Natural killer cell treated with Interleukin-12 subunit alpha and Interleukin-12 subunit beta and Interleukin-15 and Interleukin-18, amount 100 ng/mL, for 72 hours (primary cell): ENCODE results near the gene NEDD4L. TPM values are rescaled to one million over a fixed set of nuclear protein-coding genes. Genes with fewer than 3 reads are reported as not detected.

Experiments
- ATAC-seq, 2 donors: fragments of 150-1000 bp; cut with Tn5 transposase in 1 of 2; sonication (Bioruptor Pico), chemical (Tn5 transposase) in 1 of 2; 2 replicates each; pipeline ENCODE4 v1.10.0; 2021
- DNase-seq: peaks from one replicate; pipeline ENCODE4 v3.0.0; 2022; ENCODE audit warnings: low spot score
- H3K27ac Mint-ChIP-seq, 2 donors: 1 replicate in 1 of 2; 2 replicates in 1 of 2; pipeline ENCODE4 v1.8.0; 2022; ENCODE audit warnings: mixed read lengths in 2 of 2, mild to moderate bottlenecking in 1 of 2, moderate library complexity in 1 of 2
- H3K27me3 Mint-ChIP-seq, 2 donors: 1 replicate in 1 of 2; 2 replicates in 1 of 2; pipeline ENCODE4 v1.8.0; 2022; ENCODE audit warnings: mixed read lengths in 2 of 2
- H3K36me3 Mint-ChIP-seq: one replicate; pipeline ENCODE4 v1.8.0; 2022; ENCODE audit warnings: mixed read lengths
- H3K4me1 Mint-ChIP-seq, 2 donors: 1 replicate in 1 of 2; 2 replicates in 1 of 2; pipeline ENCODE4 v1.8.0; 2022; ENCODE audit warnings: low read depth in 2 of 2, mixed read lengths in 2 of 2, mild to moderate bottlenecking in 1 of 2
- H3K4me3 Mint-ChIP-seq: one replicate; pipeline ENCODE4 v1.8.0; 2022; ENCODE audit warnings: mixed read lengths
- H3K9me3 Mint-ChIP-seq: 2 replicates; pipeline ENCODE4 v1.8.0; 2022; ENCODE audit warnings: mixed read lengths
- total RNA-seq, 2 donors: library from RNA; stranded (reverse); gene quantifications; one replicate each; pipeline ENCODE4 v1.2.3, GENCODE V29; 2022

NEDD4L gene
- total RNA-seq, 2 donors from 2014 or later = 8.6 to 16.5 TPM

GRCh38 chr18:58315739-58316215 lies 271.8 kb downstream of the NEDD4L start:
- Mint-ChIP-seq H3K27me3 (peaks cover 0 to 3% of the 10 kb centered on the region in 2 donors), H3K4me3 (no peak overlapping the region), H3K27ac (no peak overlapping the region), H3K4me1 (peaks cover 3 to 8% of the 10 kb centered on the region in 2 donors), H3K36me3 (no peaks in the 10 kb centered on the region), H3K9me3 (no peaks in the 10 kb centered on the region)
- ATAC-seq (no peak), DNase-seq (no peak)

- Mint-ChIP-seq H3K9me3 (no peaks in the 10 kb centered on the region), H3K4me1 (peaks cover 0 to 8% of the 10 kb centered on the region in 2 donors), H3K27ac (no peak overlapping the region), H3K27me3 (no peaks in the 10 kb centered on the region), H3K4me3 (no peak overlapping the region), H3K36me3 (no peaks in the 10 kb centered on the region)
- DNase-seq (no peak), ATAC-seq (no peak)
These were observed 272.6 kb downstream of the NEDD4L start for GRCh38 chr18:58316396-58317342.

- no peak for DNase-seq
- ATAC-seq = no peak
- peaks cover 0 to 8% of the 10 kb centered on the region in 2 donors for H3K4me1 Mint-ChIP-seq
- no peaks in the 10 kb centered on the region for H3K9me3 Mint-ChIP-seq
- H3K27ac Mint-ChIP-seq = no peak overlapping the region
- no peak overlapping the region for H3K4me3 Mint-ChIP-seq
- H3K27me3 Mint-ChIP-seq = no peaks in the 10 kb centered on the region
- no peaks in the 10 kb centered on the region for H3K36me3 Mint-ChIP-seq
These were observed 275.7 kb downstream of the NEDD4L start for GRCh38 chr18:58319719-58320118.

- ATAC-seq (no peak), DNase-seq (no peak)
- no peak overlapping the region for H3K4me3 Mint-ChIP-seq
- H3K27ac Mint-ChIP-seq = no peak overlapping the region
- no peaks in the 10 kb centered on the region for H3K27me3 Mint-ChIP-seq
- no peaks in the 10 kb centered on the region for H3K9me3 Mint-ChIP-seq
- H3K36me3 Mint-ChIP-seq = no peaks in the 10 kb centered on the region
- peaks cover 0 to 8% of the 10 kb centered on the region in 2 donors for H3K4me1 Mint-ChIP-seq
These were observed 277.0 kb downstream of the NEDD4L start for GRCh38 chr18:58320907-58321561.

- Mint-ChIP-seq H3K27me3 (no peaks in the 10 kb centered on the region), H3K4me1 (peaks cover 0 to 8% of the 10 kb centered on the region in 2 donors), H3K9me3 (no peaks in the 10 kb centered on the region), H3K27ac (no peak overlapping the region), H3K36me3 (no peaks in the 10 kb centered on the region), H3K4me3 (no peak overlapping the region)
- no peak for DNase-seq
- ATAC-seq = no peak
These were observed 278.0 kb downstream of the NEDD4L start for GRCh38 chr18:58321986-58322385.

- no peak for ATAC-seq
- Mint-ChIP-seq H3K27ac (no peak overlapping the region), H3K27me3 (no peaks in the 10 kb centered on the region), H3K4me3 (no peak overlapping the region), H3K36me3 (no peaks in the 10 kb centered on the region), H3K9me3 (no peaks in the 10 kb centered on the region), H3K4me1 (peaks cover 0 to 6% of the 10 kb centered on the region in 2 donors)
- no peak for DNase-seq
These were observed 278.4 kb downstream of the NEDD4L start for GRCh38 chr18:58322464-58322863.

GRCh38 chr18:58323866-58324762 lies 280.1 kb downstream of the NEDD4L start:
- Mint-ChIP-seq H3K4me1 (no peaks in the 10 kb centered on the region), H3K27ac (no peak overlapping the region), H3K27me3 (no peaks in the 10 kb centered on the region), H3K36me3 (no peaks in the 10 kb centered on the region), H3K9me3 (no peaks in the 10 kb centered on the region), H3K4me3 (no peak overlapping the region)
- ATAC-seq (no peak), DNase-seq (no peak)

- no peak overlapping the region for H3K4me3 Mint-ChIP-seq
- no peaks in the 10 kb centered on the region for H3K4me1 Mint-ChIP-seq
- DNase-seq (no peak), ATAC-seq (no peak)
- H3K36me3 Mint-ChIP-seq = no peaks in the 10 kb centered on the region
- no peaks in the 10 kb centered on the region for H3K27me3 Mint-ChIP-seq
- H3K27ac Mint-ChIP-seq = no peak overlapping the region
- H3K9me3 Mint-ChIP-seq = no peaks in the 10 kb centered on the region
These were observed 280.9 kb downstream of the NEDD4L start for GRCh38 chr18:58324824-58325480.

GRCh38 chr18:58325494-58325893 lies 281.5 kb downstream of the NEDD4L start:
- DNase-seq (no peak), ATAC-seq (no peak)
- Mint-ChIP-seq H3K27ac (no peak overlapping the region), H3K4me3 (no peak overlapping the region), H3K27me3 (no peaks in the 10 kb centered on the region), H3K36me3 (no peaks in the 10 kb centered on the region), H3K4me1 (no peaks in the 10 kb centered on the region), H3K9me3 (no peaks in the 10 kb centered on the region)

- DNase-seq (no peak), ATAC-seq (no peak)
- Mint-ChIP-seq H3K27ac (no peak overlapping the region), H3K9me3 (no peaks in the 10 kb centered on the region), H3K4me1 (no peaks in the 10 kb centered on the region), H3K4me3 (no peak overlapping the region), H3K27me3 (no peaks in the 10 kb centered on the region), H3K36me3 (no peaks in the 10 kb centered on the region)
These were observed 290.0 kb downstream of the NEDD4L start for GRCh38 chr18:58334061-58334460.

GRCh38 chr18:58335223-58335622 lies 291.2 kb downstream of the NEDD4L start:
- H3K4me3 Mint-ChIP-seq = no peak overlapping the region
- no peak for ATAC-seq
- no peak for DNase-seq
- H3K27ac Mint-ChIP-seq = no peak overlapping the region
- no peaks in the 10 kb centered on the region for H3K9me3 Mint-ChIP-seq
- no peaks in the 10 kb centered on the region for H3K27me3 Mint-ChIP-seq
- H3K4me1 Mint-ChIP-seq = no peaks in the 10 kb centered on the region
- no peaks in the 10 kb centered on the region for H3K36me3 Mint-ChIP-seq

- Mint-ChIP-seq H3K27ac (no peak overlapping the region), H3K4me1 (no peaks in the 10 kb centered on the region), H3K4me3 (no peak overlapping the region), H3K27me3 (no peaks in the 10 kb centered on the region), H3K36me3 (no peaks in the 10 kb centered on the region), H3K9me3 (no peaks in the 10 kb centered on the region)
- ATAC-seq (no peak), DNase-seq (no peak)
These were observed 291.8 kb downstream of the NEDD4L start for GRCh38 chr18:58335821-58336220.

GRCh38 chr18:58336605-58337004 lies 292.6 kb downstream of the NEDD4L start:
- H3K4me3 Mint-ChIP-seq = no peak overlapping the region
- no peak overlapping the region for H3K27ac Mint-ChIP-seq
- no peaks in the 10 kb centered on the region for H3K4me1 Mint-ChIP-seq
- H3K27me3 Mint-ChIP-seq = no peaks in the 10 kb centered on the region
- H3K36me3 Mint-ChIP-seq = no peaks in the 10 kb centered on the region
- ATAC-seq (no peak), DNase-seq (no peak)
- H3K9me3 Mint-ChIP-seq = no peaks in the 10 kb centered on the region
